Spleen (tissue), 7 donors: ENCODE measurements around the gene MSH3.

Experiments
- CTCF ChIP-seq, 11 experiments: fragments of 200-600 bp in 7 of 11; fragments of 450-650 bp in 4 of 11; sonication (generic) in 4 of 11; IDR thresholded peaks in 8 of 11; conservative IDR thresholded peaks in 3 of 11; 1 replicate in 7 of 11; 2 replicates in 4 of 11; pipeline versions ENCODE4 v1.4.0 to v1.8.0; 2016 to 2021; ENCODE audit warnings: antibody characterized with exemption in 11 of 11, inconsistent platforms in 4 of 11, mild to moderate bottlenecking in 1 of 11
- POLR2A ChIP-seq, 3 donors: fragments of 450-650 bp; IDR thresholded peaks; one replicate each; pipeline ENCODE4 v1.5.1; 2017; ENCODE audit warnings: antibody characterized with exemption in 3 of 3, mild to moderate bottlenecking in 1 of 3
- POLR2AphosphoS5 ChIP-seq, 3 donors: sonication (generic); formaldehyde crosslinking; IDR thresholded peaks; one replicate each; pipeline ENCODE4 v1.5.1; 2017; ENCODE audit warnings: antibody characterized with exemption in 3 of 3
- donor health status: DM: no; HTN: no; CAD: no; lungs with moderate emphysema.
- donor health status: DM: no; HTN: no; CAD: no.
- donor health status: DM: no; HTN: no; CAD: no.

- TF ChIP-seq POLR2AphosphoS5 (IDR thresholded peaks at IDR 0.05): no peak
- no peak for TF ChIP-seq CTCF (IDR thresholded peaks at IDR 0.05 in 8 of 11, conservative IDR thresholded peaks at IDR 0.05 in 3 of 11)
- no peak for TF ChIP-seq POLR2A (IDR thresholded peaks at IDR 0.05)
These were observed 219.7 kb downstream of the MSH3 start for GRCh38 chr5:80874162-80874561.
